Adrenal gland (tissue), 5 donors: ENCODE measurements around the gene FOXA1.

Experiments used
- POLR2A ChIP-seq, 2 donors: fragments of 450-650 bp; IDR thresholded peaks; one replicate each; pipeline ENCODE4 v1.6.1; 2017; ENCODE audit warnings: antibody characterized with exemption in 2 of 2, mild to moderate bottlenecking in 2 of 2, moderate library complexity in 1 of 2
- TF ChIP-seq, protein P1 (sequence below), 6 experiments: fragments of 450-650 bp in 4 of 6; fragments of 200-600 bp in 2 of 6; sonication (generic) in 1 of 6; IDR thresholded peaks; 1 replicate in 5 of 6; 2 replicates in 1 of 6; pipeline versions ENCODE4 v1.5.1 to v1.8.0; 2016 to 2021; ENCODE audit warnings: antibody characterized with exemption in 6 of 6, mild to moderate bottlenecking in 2 of 6, moderate library complexity in 1 of 6
- donor health status: DM: no; HTN: no; CAD: no.

DNA sequence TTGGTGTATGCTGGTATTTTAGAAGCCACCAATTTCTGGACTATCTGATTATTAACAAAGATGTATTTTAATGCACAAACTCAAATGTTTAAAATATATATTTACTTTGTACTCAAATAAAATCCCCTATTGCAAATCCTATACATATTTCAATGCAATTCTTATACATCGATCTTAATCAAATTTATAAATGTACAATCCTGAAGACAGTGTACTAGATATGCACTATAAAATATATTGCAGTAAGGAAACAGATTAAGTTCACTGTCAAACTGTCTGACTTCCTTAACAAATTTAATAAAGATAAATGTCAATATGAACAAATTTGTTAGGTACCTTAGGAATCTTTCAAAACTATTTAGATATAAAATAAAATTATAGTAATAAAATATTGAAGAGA lies 43.9 kb downstream of the FOXA1 start:
- TF ChIP-seq POLR2A (IDR thresholded peaks at IDR 0.05) = no peak
- TF ChIP-seq, protein P1, sequence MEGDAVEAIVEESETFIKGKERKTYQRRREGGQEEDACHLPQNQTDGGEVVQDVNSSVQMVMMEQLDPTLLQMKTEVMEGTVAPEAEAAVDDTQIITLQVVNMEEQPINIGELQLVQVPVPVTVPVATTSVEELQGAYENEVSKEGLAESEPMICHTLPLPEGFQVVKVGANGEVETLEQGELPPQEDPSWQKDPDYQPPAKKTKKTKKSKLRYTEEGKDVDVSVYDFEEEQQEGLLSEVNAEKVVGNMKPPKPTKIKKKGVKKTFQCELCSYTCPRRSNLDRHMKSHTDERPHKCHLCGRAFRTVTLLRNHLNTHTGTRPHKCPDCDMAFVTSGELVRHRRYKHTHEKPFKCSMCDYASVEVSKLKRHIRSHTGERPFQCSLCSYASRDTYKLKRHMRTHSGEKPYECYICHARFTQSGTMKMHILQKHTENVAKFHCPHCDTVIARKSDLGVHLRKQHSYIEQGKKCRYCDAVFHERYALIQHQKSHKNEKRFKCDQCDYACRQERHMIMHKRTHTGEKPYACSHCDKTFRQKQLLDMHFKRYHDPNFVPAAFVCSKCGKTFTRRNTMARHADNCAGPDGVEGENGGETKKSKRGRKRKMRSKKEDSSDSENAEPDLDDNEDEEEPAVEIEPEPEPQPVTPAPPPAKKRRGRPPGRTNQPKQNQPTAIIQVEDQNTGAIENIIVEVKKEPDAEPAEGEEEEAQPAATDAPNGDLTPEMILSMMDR (IDR thresholded peaks at IDR 0.05) = no peak
